ENCODE data around the gene DYNLT5.
"Not testable (repeated sequence)": the region's sequence is repeated elsewhere in the genome, so short reads cannot be mapped to it uniquely, and the experiment has no call there.

DYNLT5 gene

DNA sequence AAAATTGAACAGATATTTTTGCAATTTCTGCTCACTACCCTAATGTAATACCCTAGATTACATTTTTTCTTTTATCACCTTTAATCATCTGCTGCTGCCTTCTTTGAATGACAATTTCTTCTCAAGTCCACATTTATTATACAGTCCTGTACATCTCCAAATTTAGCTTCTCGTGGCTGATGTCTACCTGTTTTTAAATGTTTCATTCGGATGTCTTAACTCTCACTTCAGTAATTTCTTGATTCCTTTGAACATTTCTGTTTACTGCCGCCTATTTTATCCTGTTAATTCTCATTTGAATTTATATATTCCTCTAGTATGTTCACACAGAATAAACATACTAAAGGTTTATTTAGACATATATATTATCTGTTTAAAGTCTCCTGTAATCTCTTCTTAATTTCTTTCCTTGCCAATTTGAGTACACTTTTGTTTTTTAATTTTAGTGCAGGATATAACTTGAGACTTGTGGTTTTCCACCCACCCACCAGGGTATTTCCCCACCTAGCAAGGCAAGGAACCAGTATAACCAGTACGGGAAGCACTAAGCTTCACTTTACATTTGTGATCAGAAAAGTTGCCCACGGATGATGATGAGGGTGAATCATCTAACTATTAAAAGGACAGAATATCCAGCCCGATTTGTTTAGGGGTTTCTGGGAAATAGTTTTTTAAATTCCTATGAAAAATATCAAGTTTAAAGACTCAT lies 36.1 kb downstream of the DYNLT5 start:
- DNase-seq (ENCODE audit: low read depth, low spot score): peak; percentile 1

DNA sequence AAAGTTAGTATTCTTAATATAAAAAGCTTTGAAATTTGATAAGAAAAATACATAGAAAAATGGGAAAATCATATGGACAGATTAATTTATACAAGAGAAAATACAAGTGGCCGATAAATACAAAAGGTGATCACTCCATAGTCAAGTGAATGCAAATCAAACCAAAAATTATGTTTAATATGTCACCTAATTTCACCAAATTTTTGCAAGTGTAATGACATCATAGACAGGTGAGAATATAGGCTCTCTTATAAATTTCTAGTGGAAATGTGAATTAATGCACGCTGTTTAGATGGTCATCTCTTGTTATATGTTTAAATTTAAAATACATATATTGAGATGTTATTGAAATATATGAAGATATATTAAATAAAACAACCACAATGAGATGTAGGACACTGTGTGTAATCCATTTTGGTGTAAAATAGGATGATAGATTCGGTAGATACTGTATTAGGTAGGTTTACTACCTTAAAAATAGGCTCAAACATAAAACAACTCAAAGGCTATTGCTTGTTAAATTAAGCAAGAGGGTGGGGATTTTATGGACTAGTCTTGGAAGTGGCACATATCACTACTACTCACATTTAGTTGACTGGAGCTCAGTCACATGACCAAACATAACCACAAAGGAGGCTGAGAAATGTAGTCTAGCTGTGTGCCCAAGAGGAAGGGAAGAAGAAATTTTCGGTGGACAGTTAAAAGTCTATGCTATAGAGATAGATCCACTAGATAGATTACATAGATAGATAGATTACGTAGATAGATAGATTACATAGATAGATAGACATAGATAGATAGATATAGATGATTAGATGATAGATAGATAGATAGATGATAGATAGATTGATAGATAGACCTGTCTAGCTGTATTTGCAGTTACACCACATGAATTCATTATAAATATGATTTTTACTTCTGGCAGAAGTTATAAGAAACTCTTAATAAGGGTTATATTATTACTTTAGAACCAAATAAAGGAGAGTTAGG lies 39.7 kb downstream of the DYNLT5 start:
- DNase-seq (ENCODE audit: low read depth, low spot score): no peak

- not testable (repeated sequence) for DNase-seq (ENCODE audit: low read depth, low spot score)
Measured at GRCh38 chr1:66795839-66796238, 43.6 kb downstream of the DYNLT5 start.

DNA sequence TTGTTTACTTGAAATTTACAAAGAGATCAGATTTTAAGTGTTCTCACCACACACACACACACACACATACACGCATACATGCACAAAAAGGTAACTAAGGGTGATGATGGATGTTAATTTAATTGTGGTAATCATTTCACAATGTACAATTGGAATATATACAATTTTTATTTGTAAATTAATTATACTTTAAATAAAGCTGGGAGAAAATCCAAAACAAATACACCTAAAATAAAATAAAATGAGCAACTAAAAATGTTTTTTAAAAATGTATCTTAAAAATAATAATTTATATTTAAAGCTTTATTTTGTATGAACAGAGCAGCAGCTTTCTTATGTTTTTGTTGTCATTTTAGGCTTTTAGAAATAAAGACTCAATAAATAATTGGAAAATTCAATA lies 57.0 kb downstream of the DYNLT5 start:
- no peak for DNase-seq (ENCODE audit: low read depth, low spot score)

GRCh38 chr1:66809736-66810326 lies 57.6 kb downstream of the DYNLT5 start:
- DNase-seq (ENCODE audit: low read depth, low spot score): no peak

DNA sequence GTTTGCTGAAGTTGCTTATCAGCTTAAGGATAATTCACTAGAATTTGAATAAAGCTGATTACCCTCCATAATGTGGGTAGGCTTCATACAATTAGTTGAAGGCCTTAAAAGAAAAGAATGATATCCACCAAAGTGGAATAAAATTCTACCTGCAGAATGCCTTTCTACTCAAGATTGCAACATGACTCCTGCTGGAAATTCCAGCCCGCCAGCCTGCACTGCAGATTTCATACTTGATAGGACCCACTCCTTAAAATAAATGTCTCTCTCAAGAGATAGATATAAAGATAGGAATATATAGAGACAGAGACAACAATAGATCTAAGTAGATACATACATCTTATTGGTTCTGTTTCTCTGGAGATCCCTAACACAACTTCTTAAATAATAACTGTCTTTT lies 72.5 kb downstream of the DYNLT5 start:
- DNase-seq (ENCODE audit: low read depth, low spot score): no peak

All from activated CD4-positive, CD25-positive, alpha-beta regulatory T cell treated with anti-CD3 and anti-CD28 coated beads, Interleukin-2, amount 50 U/mL, for 16 hours (primary cell).